Measurements from ENCODE around the gene SPHK1.

The SPHK1 gene

DNA sequence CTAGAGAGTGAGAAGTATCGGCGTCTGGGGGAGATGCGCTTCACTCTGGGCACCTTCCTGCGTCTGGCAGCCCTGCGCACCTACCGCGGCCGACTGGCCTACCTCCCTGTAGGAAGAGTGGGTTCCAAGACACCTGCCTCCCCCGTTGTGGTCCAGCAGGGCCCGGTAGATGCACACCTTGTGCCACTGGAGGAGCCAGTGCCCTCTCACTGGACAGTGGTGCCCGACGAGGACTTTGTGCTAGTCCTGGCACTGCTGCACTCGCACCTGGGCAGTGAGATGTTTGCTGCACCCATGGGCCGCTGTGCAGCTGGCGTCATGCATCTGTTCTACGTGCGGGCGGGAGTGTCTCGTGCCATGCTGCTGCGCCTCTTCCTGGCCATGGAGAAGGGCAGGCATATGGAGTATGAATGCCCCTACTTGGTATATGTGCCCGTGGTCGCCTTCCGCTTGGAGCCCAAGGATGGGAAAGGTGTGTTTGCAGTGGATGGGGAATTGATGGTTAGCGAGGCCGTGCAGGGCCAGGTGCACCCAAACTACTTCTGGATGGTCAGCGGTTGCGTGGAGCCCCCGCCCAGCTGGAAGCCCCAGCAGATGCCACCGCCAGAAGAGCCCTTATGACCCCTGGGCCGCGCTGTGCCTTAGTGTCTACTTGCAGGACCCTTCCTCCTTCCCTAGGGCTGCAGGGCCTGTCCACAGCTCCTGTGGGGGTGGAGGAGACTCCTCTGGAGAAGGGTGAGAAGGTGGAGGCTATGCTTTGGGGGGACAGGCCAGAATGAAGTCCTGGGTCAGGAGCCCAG is 2.8 kb downstream of the SPHK1 start:
- TF ChIP-seq SP1 (IDR thresholded peaks at IDR 0.05) (no peak), TARDBP (IDR thresholded peaks at IDR 0.05) (no peak), CTBP1 (IDR thresholded peaks at IDR 0.05; ENCODE audit: borderline replicate concordance) (no peak), LEF1 (IDR thresholded peaks at IDR 0.05; ENCODE audit: borderline replicate concordance) (no peak), BHLHE40 (IDR thresholded peaks at IDR 0.05; ENCODE audit: borderline replicate concordance) (no peak), ELF4 (IDR thresholded peaks at IDR 0.05) (no peak), FOXK2 (IDR thresholded peaks at IDR 0.05) (no peak)
- TF ChIP-seq, protein P1, sequence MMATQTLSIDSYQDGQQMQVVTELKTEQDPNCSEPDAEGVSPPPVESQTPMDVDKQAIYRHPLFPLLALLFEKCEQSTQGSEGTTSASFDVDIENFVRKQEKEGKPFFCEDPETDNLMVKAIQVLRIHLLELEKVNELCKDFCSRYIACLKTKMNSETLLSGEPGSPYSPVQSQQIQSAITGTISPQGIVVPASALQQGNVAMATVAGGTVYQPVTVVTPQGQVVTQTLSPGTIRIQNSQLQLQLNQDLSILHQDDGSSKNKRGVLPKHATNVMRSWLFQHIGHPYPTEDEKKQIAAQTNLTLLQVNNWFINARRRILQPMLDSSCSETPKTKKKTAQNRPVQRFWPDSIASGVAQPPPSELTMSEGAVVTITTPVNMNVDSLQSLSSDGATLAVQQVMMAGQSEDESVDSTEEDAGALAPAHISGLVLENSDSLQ (IDR thresholded peaks at IDR 0.05) = no peak
- ChIA-PET CTCF (interaction anchor here (1.1 to 4.0 kb wide), 3 partner anchors 11 to 136 kb away, joined by 3 to 26 read pairs (median 13); no protein-coding TSS in a partner anchor), POLR2A (interaction anchor here (7.5 kb wide), 1 partner anchor 34 kb away, joined by 58 read pairs; the partner anchor contains the start of gene PRPSAP1)
- DNase-seq (ENCODE audit: extremely low spot score) = no peak

DNA sequence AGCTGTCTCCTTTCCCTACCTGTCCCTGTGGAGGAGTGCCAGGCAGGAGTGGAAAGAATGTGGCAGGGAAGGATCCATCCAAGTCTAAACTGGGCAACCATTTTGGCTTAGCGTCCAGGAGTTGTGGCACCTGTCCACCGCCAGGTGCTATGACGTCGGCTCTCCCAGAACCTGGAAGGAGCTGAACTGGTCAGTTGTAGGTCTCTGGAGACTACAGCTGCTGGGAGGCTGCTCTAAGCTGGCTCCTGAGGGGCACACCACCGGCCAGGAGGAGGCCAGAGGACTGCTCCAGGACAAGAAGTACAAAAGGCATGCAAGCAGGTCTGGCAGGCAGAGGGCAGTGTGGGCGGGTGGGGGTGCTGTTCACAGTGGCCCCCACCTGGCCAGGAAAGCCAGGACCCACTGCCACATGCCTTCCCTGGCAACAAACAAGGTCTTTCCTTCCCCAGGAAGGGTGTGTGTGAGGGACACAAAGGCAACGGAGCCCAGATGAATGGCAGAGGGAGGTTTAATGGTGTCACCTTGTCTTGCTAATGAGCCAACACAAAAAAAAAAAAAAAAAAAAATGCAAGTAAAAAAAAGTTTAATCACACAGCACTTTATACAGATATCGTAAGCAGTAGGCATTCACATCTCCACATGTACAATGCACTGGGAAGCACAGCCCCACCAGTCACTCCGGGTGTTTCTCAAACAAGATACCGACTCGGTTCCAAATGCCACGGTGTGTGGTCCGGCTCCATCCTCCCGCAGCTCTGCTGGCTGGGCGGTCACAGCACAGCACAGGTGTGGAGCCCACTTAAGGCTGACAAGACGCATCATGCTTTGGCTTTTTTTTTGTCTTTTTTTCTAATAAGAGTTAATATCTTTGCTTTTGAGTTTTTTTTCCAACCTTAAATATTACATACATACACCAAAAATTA is 4.8 kb downstream of the SPHK1 start:
- POLR2A ChIA-PET = interaction anchor here (1.2 kb wide), 1 partner anchor 35 kb away, joined by 4 read pairs; the partner anchor contains the start of gene PRPSAP1
- TF ChIP-seq TARDBP (IDR thresholded peaks at IDR 0.05) = no peak
- TF ChIP-seq BHLHE40 (IDR thresholded peaks at IDR 0.05; ENCODE audit: borderline replicate concordance) = no peak
- no peak for TF ChIP-seq LEF1 (IDR thresholded peaks at IDR 0.05; ENCODE audit: borderline replicate concordance)
- TF ChIP-seq SP1 (IDR thresholded peaks at IDR 0.05) = no peak
- no peak for TF ChIP-seq FOXM1 (IDR thresholded peaks at IDR 0.05; ENCODE audit: borderline replicate concordance)
- TF ChIP-seq ZNF384 (IDR thresholded peaks at IDR 0.05) = no peak
- no peak for TF ChIP-seq ELF4 (IDR thresholded peaks at IDR 0.05)
- CTCF ChIA-PET = no interaction called here
- no peak for DNase-seq (ENCODE audit: extremely low spot score)

DNA sequence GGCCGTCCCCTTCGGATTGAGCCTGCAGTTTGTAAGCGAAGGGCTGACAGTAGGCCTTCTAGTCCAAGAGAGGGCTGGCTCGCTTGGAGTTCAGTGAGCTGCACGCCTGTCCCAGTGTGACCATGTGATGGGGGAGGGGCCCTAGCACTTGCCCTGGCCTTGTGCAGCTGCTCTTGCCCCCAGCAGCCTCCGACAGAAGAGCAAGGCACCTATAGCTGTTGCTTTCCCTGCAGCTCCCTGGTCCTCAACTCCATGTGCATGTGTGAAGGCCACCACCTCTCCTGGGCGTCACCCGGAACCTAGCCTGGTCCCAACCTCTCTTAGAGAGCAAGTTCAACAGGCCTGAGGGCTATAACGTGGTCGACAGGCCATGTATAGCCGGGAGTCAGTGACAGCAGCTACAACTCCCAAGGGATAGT is 5.6 kb downstream of the SPHK1 start:
- DNase-seq (ENCODE audit: extremely low spot score) = no peak
- CTCF ChIA-PET = no interaction called here
- no peak for TF ChIP-seq FOXK2 (IDR thresholded peaks at IDR 0.05)
- no peak for TF ChIP-seq LEF1 (IDR thresholded peaks at IDR 0.05; ENCODE audit: borderline replicate concordance)
- TF ChIP-seq, protein P1 (IDR thresholded peaks at IDR 0.05) = no peak
- no peak for TF ChIP-seq NFRKB (IDR thresholded peaks at IDR 0.05)
- no peak for TF ChIP-seq L3MBTL2 (conservative IDR thresholded peaks at IDR 0.05)
- no peak for TF ChIP-seq TARDBP (IDR thresholded peaks at IDR 0.05)

DNA sequence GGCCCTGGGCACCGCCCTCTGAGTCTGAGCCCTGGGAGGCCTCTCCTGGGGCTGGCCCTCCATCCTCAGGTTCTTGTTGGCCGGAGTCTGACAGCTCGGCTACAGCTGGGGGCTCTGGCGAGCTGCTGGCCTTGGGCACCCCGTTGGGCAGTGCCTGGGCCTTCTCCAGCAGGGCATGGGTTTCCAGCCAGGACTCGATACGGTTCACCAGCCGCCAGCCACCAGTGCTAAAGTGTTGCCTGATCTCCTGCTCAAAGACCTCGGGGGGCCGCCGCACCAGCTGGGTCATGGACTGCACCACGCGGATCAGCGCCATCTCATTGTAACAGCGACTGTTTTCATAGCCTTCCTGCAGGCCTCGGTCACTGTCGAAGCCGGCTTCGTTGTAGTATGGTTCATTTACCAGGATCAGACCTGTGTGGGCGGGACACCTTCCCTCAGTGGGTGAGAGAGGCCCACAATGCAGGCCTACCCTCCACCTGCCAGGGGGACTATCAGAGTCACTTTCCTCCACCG is 6.8 kb downstream of the SPHK1 start:
- CTCF ChIA-PET = no interaction called here
- POLR2A ChIA-PET = no interaction called here
- no peak for TF ChIP-seq SUZ12 (IDR thresholded peaks at IDR 0.05)
- TF ChIP-seq ARNT (IDR thresholded peaks at IDR 0.05) = no peak
- no peak for TF ChIP-seq FOXM1 (IDR thresholded peaks at IDR 0.05; ENCODE audit: borderline replicate concordance)
- TF ChIP-seq BHLHE40 (IDR thresholded peaks at IDR 0.05; ENCODE audit: borderline replicate concordance) = no peak
- no peak for TF ChIP-seq NFRKB (IDR thresholded peaks at IDR 0.05)
- no peak for TF ChIP-seq L3MBTL2 (conservative IDR thresholded peaks at IDR 0.05)
- TF ChIP-seq, protein P1 (IDR thresholded peaks at IDR 0.05) = no peak
- no peak for TF ChIP-seq FOXK2 (IDR thresholded peaks at IDR 0.05)
- DNase-seq (ENCODE audit: extremely low spot score) = no peak

More for the DNA sequence above, 5.6 kb downstream of the SPHK1 start:
- POLR2A ChIA-PET = interaction anchor here (1.0 to 1.2 kb wide), 2 partner anchors 22 to 36 kb away, joined by 3 to 4 read pairs; partner anchors contain the start of gene PRPSAP1

DNA sequence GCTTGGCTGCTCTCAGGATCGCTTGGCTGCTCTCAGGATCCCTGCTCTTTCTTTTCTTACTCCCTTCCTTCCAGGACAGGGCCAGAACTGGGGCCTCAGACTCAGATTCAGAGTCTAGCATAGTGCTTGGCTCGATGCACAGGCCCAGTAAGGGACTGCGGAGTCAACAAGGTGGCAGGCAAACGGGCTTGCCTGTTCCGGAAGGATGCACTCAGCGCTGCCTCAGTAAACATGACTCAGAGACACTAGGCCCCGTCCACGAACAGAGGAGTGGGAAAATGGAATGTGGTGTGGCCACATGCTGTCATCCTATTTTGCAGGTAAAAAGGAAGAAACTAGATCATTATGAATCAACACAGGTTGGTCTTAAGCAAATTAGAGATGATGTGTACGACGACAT is 9.8 kb downstream of the SPHK1 start:
- no peak for TF ChIP-seq BHLHE40 (IDR thresholded peaks at IDR 0.05; ENCODE audit: borderline replicate concordance)
- POLR2A ChIA-PET = interaction anchor here (0.7 kb wide), 1 partner anchor 33 kb away, joined by 3 read pairs; no protein-coding TSS in a partner anchor
- no peak for DNase-seq (ENCODE audit: extremely low spot score)
- CTCF ChIA-PET = interaction anchor here (0.6 to 0.7 kb wide), 3 partner anchors 9 to 72 kb away, joined by 3 to 8 read pairs (median 3); no protein-coding TSS in a partner anchor

DNA sequence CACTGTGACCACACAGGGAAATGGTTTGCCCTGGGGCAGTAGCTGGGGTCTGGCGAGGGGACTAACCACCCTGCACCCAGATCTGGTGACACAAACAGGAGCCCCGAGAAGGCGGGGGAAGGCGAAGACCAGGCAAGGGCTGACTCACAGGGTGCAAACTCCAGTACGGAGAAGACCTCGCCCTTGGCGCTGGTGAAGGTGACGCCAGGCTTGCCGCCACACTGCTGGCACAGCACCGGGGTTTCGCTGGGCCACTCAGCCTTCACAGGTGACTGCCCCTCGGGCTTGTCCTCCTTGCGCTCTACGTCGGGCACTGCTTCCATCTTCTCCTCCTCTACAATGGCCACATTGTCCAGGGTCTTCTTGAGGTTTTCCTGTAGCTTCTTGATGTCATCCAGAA is 11.6 kb downstream of the SPHK1 start:
- POLR2A ChIA-PET = interaction anchor here (0.7 kb wide), 1 partner anchor 62 kb away, joined by 3 read pairs; no protein-coding TSS in a partner anchor

More for the DNA sequence above, 11.6 kb downstream of the SPHK1 start:
- no peak for TF ChIP-seq ARNT (IDR thresholded peaks at IDR 0.05)
- TF ChIP-seq, protein P1 (IDR thresholded peaks at IDR 0.05) = no peak
- TF ChIP-seq CTBP1 (IDR thresholded peaks at IDR 0.05; ENCODE audit: borderline replicate concordance) = no peak
- no peak for DNase-seq (ENCODE audit: extremely low spot score)
- CTCF ChIA-PET = interaction anchor here (0.9 kb wide), 1 partner anchor 11 kb away, joined by 3 read pairs; no protein-coding TSS in a partner anchor
